BE2C (cell line): ENCODE results near the gene FAM177A1.

Experiments
- DNase-seq: peaks from one replicate; pipeline ENCODE4 v3.0.0-alpha.2; 2020
- H3K27me3 ChIP-seq: fragments of 250-450 bp; sonication (Bioruptor Pico); 2 replicates; pipeline ENCODE4 v1.5.1; 2020; ENCODE audit warnings: mild to moderate bottlenecking
- H3K36me3 ChIP-seq: fragments of 250-450 bp; sonication (Bioruptor Pico); 2 replicates; pipeline ENCODE4 v1.5.1; 2020; ENCODE audit warnings: mild to moderate bottlenecking
- H3K4me1 ChIP-seq: fragments of 250-450 bp; sonication (Bioruptor Pico); 2 replicates; pipeline ENCODE4 v1.5.1; 2020
- H3K4me3 ChIP-seq: 2 replicates; pipeline ENCODE4 v1.5.1; 2011; ENCODE audit warnings: low read depth, low read length
- H3K9me3 ChIP-seq: fragments of 250-450 bp; sonication (Bioruptor Pico); 2 replicates; pipeline ENCODE4 v1.5.1; 2020
- CTCF ChIP-seq: IDR thresholded peaks from 2 replicates; pipeline ENCODE4 v1.5.1; 2012; ENCODE audit warnings: mild to moderate bottlenecking, low read depth, low read length

FAM177A1 gene

GRCh38 chr14:35112641-35113040 is 66.6 kb downstream of the FAM177A1 start:
- peaks cover 61% of the 10 kb centered on the region for H3K36me3 ChIP-seq
- no peak overlapping the region for H3K4me3 ChIP-seq
- no peaks in the 10 kb centered on the region for H3K4me1 ChIP-seq
- no peak for TF ChIP-seq CTCF
- no peaks in the 10 kb centered on the region for H3K27me3 ChIP-seq
- no peak for DNase-seq
- no peaks in the 10 kb centered on the region for H3K9me3 ChIP-seq

- H3K27me3 ChIP-seq, result no peaks in the 10 kb centered on the region
- no peak for DNase-seq
- no peaks in the 10 kb centered on the region for H3K4me1 ChIP-seq
- H3K9me3 ChIP-seq, result no peaks in the 10 kb centered on the region
- H3K4me3 ChIP-seq, result no peak overlapping the region
- peaks cover 56% of the 10 kb centered on the region for H3K36me3 ChIP-seq
- no peak for TF ChIP-seq CTCF
Observed at GRCh38 chr14:35113308-35113950, 67.4 kb downstream of the FAM177A1 start.

GRCh38 chr14:35114036-35114435 is 68.0 kb downstream of the FAM177A1 start:
- H3K36me3 ChIP-seq, result peaks cover 53% of the 10 kb centered on the region

GRCh38 chr14:35116242-35116641 is 70.2 kb downstream of the FAM177A1 start:
- Histone ChIP-seq H3K4me3 (no peak overlapping the region), H3K4me1 (no peaks in the 10 kb centered on the region), H3K36me3 (peaks cover 39% of the 10 kb centered on the region), H3K27me3 (no peaks in the 10 kb centered on the region), H3K9me3 (no peaks in the 10 kb centered on the region)
- DNase-seq, result no peak
- no peak for TF ChIP-seq CTCF

More at GRCh38 chr14:35114036-35114435, 68.0 kb downstream of the FAM177A1 start:
- Histone ChIP-seq H3K27me3 (no peaks in the 10 kb centered on the region), H3K9me3 (no peaks in the 10 kb centered on the region), H3K4me3 (no peak overlapping the region), H3K4me1 (no peaks in the 10 kb centered on the region)
- DNase-seq, result no peak
- no peak for TF ChIP-seq CTCF

- no peaks in the 10 kb centered on the region for H3K4me1 ChIP-seq
Observed at GRCh38 chr14:35117112-35117511, 71.0 kb downstream of the FAM177A1 start.

More at GRCh38 chr14:35117112-35117511, 71.0 kb downstream of the FAM177A1 start:
- Histone ChIP-seq H3K9me3 (no peaks in the 10 kb centered on the region), H3K27me3 (no peaks in the 10 kb centered on the region), H3K36me3 (peaks cover 30% of the 10 kb centered on the region), H3K4me3 (no peak overlapping the region)
- no peak for TF ChIP-seq CTCF
- no peak for DNase-seq
